Endothelial cell of umbilical vein (primary cell): ENCODE data around the gene ADAMTSL2. TPM values are rescaled to one million over a fixed set of nuclear protein-coding genes. Genes with fewer than 3 reads are reported as not detected.

Source experiments
- BruUV-seq: library from RNA; stranded (reverse); fragments of 400-500 nt; replicated peaks from 2 replicates; lab custom pipeline; 2021; lab: Mats Ljungman, UMichigan
- CTCF ChIA-PET: fragments of 300-600, 350-600 bp; sonication (Branson Sonifier 250); formaldehyde crosslinking; loops from one replicate; lab custom pipeline; 2021; ENCODE audit warnings: antibody characterized with exemption, inconsistent platforms; lab: Charles Lee
- POLR2A ChIA-PET: fragments of 300-600, 350-600 bp; sonication (Branson Sonifier 250); formaldehyde crosslinking; loops from one replicate; lab custom pipeline; 2021; ENCODE audit warnings: antibody characterized with exemption, inconsistent platforms; lab: Charles Lee
- DNase-seq: peaks from one replicate; pipeline ENCODE4 v3.0.0-alpha.2; 2011; ENCODE audit warnings: low read depth, low spot score
- FAIRE-seq: peaks from 2 replicates; lab custom pipeline; 2011; peaks lifted over from hg19 to GRCh38; lab: Jason Lieb, UNC
- H2AFZ ChIP-seq: 2 replicates; pipeline ENCODE4 v1.6.0; 2012; ENCODE audit warnings: low read depth, low read length, control low read depth, inconsistent platforms
- H3K27ac ChIP-seq: 2 replicates; pipeline ENCODE4 v1.5.1; 2011; ENCODE audit warnings: low read depth, mild to moderate bottlenecking, control low read depth, low read length, moderate library complexity; ENCODE audit not compliant: insufficient read depth
- H3K27me3 ChIP-seq, 2 experiments: 2 replicates each; pipeline versions ENCODE4 v1.6.0 to v1.6.1; 2011; ENCODE audit warnings: low read length in 2 of 2, mixed read lengths in 1 of 2; ENCODE audit not compliant: control insufficient read depth in 2 of 2, insufficient read depth in 2 of 2
- H3K36me3 ChIP-seq, 2 experiments: 2 replicates in 1 of 2; 3 replicates in 1 of 2; pipeline ENCODE4 v1.5.1; 2011; ENCODE audit warnings: low read length in 2 of 2, mild to moderate bottlenecking in 1 of 2, moderate library complexity in 1 of 2; ENCODE audit not compliant: control insufficient read depth in 2 of 2, insufficient read depth in 2 of 2; ENCODE audit errors: extremely low read depth in 1 of 2
- H3K4me1 ChIP-seq: 3 replicates; pipeline ENCODE4 v1.5.1; 2011; ENCODE audit warnings: mild to moderate bottlenecking, low read length; ENCODE audit not compliant: control insufficient read depth, insufficient read depth; ENCODE audit errors: extremely low read depth
- H3K4me2 ChIP-seq: 2 replicates; pipeline ENCODE4 v1.6.1; 2011; ENCODE audit warnings: low read length, control low read depth, mixed read lengths; ENCODE audit not compliant: insufficient read depth
- H3K4me3 ChIP-seq, 3 experiments: fragments of 200-600 bp in 1 of 3; sonication (generic), shearing (Covaris generic) in 1 of 3; replicated peaks in 1 of 3; 2 replicates each; pipeline ENCODE4 v1.5.1; 2011 to 2016; ENCODE audit warnings: control low read depth in 3 of 3, low read length in 3 of 3, mild to moderate bottlenecking in 2 of 3, inconsistent platforms in 1 of 3, low read depth in 1 of 3, moderate library complexity in 1 of 3; ENCODE audit not compliant: insufficient read depth in 1 of 3
- H3K79me2 ChIP-seq: 2 replicates; pipeline ENCODE4 v1.6.0; 2012; ENCODE audit warnings: low read length, inconsistent platforms; ENCODE audit not compliant: control insufficient read depth, insufficient read depth
- H3K9ac ChIP-seq: replicated peaks from 2 replicates; pipeline ENCODE3; 2011; ENCODE audit warnings: low read length, control low read depth; ENCODE audit not compliant: insufficient read depth; ENCODE audit errors: extremely low read depth
- H3K9me1 ChIP-seq: replicated peaks from 3 replicates; pipeline ENCODE4 v1.6.0; 2011; ENCODE audit warnings: mild to moderate bottlenecking, low read length; ENCODE audit not compliant: control insufficient read depth, insufficient read depth; ENCODE audit errors: extremely low read depth
- H3K9me3 ChIP-seq: replicated peaks from 2 replicates; pipeline ENCODE4 v1.5.1; 2012; ENCODE audit warnings: low read length, inconsistent platforms; ENCODE audit not compliant: control insufficient read depth, insufficient read depth
- H4K20me1 ChIP-seq: replicated peaks from 2 replicates; pipeline ENCODE3; 2011; ENCODE audit warnings: mild to moderate bottlenecking, low read length; ENCODE audit not compliant: control insufficient read depth, insufficient read depth; ENCODE audit errors: extremely low read depth
- EZH2 ChIP-seq: IDR thresholded peaks from 2 replicates; pipeline ENCODE4 v1.6.1; 2012; ENCODE audit warnings: borderline replicate concordance, low read depth, mild to moderate bottlenecking, moderate library complexity, low read length, inconsistent platforms; ENCODE audit not compliant: severe bottlenecking
- FOS ChIP-seq: IDR thresholded peaks from 2 replicates; pipeline ENCODE4 v1.6.1; 2011; ENCODE audit warnings: mild to moderate bottlenecking, low read length, moderate library complexity, borderline replicate concordance; ENCODE audit not compliant: insufficient read depth
- GATA2 ChIP-seq: IDR thresholded peaks from 2 replicates; pipeline ENCODE4 v1.7.0; 2011; ENCODE audit warnings: low read depth, mild to moderate bottlenecking, moderate library complexity, mixed read lengths, low read length; ENCODE audit not compliant: insufficient read length, insufficient read depth
- JUN ChIP-seq: IDR thresholded peaks from 2 replicates; pipeline ENCODE4 v1.6.1; 2011; ENCODE audit warnings: borderline replicate concordance, low read depth; ENCODE audit not compliant: insufficient read length, insufficient read depth
- MYC ChIP-seq: IDR thresholded peaks from one replicate; pipeline ENCODE4 v1.6.1; 2011; ENCODE audit warnings: mild to moderate bottlenecking, low read depth, low read length
- POLR2A ChIP-seq: IDR thresholded peaks from 2 replicates; pipeline ENCODE4 v1.6.1; 2012; ENCODE audit warnings: low read depth, mild to moderate bottlenecking, control low read depth, low read length
- POLR2AphosphoS5 ChIP-seq: IDR thresholded peaks from 2 replicates; pipeline ENCODE4 v1.6.1; 2012; ENCODE audit warnings: low read depth, mild to moderate bottlenecking, control low read depth, low read length, moderate library complexity; ENCODE audit not compliant: insufficient read depth
- dilution Hi-C: fragments of 300-500 bp; cut with MboI; formaldehyde crosslinking; loops from one replicate; pipeline ENCODE4 v1.15.0; 2019; ENCODE audit warnings: low sequenced_read_pairs; ENCODE audit not compliant: extremely low pct_ligation_motif_present
- intact Hi-C: fragments of 100-400 bp; cut with micrococcal nuclease; formaldehyde crosslinking; loops from one replicate; pipeline ENCODE4 v1.10.0; 2022
- polyA plus RNA-seq, 4 experiments: library from polyadenylated mRNA; depleted of rRNA in 3 of 4; stranded (reverse) in 3 of 4; unstranded in 1 of 4; fragments of >200 nt; gene quantifications; 2 replicates each; pipeline versions ENCODE4 v1.2.1 to v1.2.3, GENCODE V29; 2011 to 2012; ENCODE audit warnings: missing spikeins in 1 of 4
- total RNA-seq: library from RNA; stranded (reverse); gene quantifications from 2 replicates; pipeline ENCODE4 v1.2.3, GENCODE V29; 2021
- TF ChIP-seq, protein P1 (sequence below): IDR thresholded peaks from 2 replicates; pipeline ENCODE4 v1.6.1; 2011; ENCODE audit not compliant: insufficient read depth, insufficient read length
- TF ChIP-seq, protein P2 (sequence below), 2 donors: IDR thresholded peaks; 1 replicate in 1 of 2; 2 replicates in 1 of 2; pipeline ENCODE4 v1.5.1; 2011; ENCODE audit warnings: low read length in 2 of 2, mild to moderate bottlenecking in 2 of 2, moderate library complexity in 2 of 2, control low read depth in 1 of 2, inconsistent platforms in 1 of 2, low read depth in 1 of 2; ENCODE audit not compliant: insufficient read depth in 1 of 2; ENCODE audit errors: extremely low read depth in 1 of 2

ADAMTSL2 gene
- total and polyA plus RNA-seq, 2 donors (not counting 3 experiments of a cell fraction or from before 2014, with no cell fraction given), result not detected

- POLR2A ChIA-PET, result no interaction called here
- no peak overlapping the region for H3K27ac ChIP-seq
Measured at GRCh38 chr9:133538176-133538575, 3.7 kb downstream of the ADAMTSL2 start.

More at GRCh38 chr9:133538176-133538575, 3.7 kb downstream of the ADAMTSL2 start:
- no TSS peak for BruUV-seq
- H3K4me3 ChIP-seq, result no peak overlapping the region
- H4K20me1 ChIP-seq, result no peaks in the 10 kb centered on the region
- dilution Hi-C loops, result no loop called here
- DNase-seq (no peak), FAIRE-seq (no peak)
- no peaks in the 10 kb centered on the region for H3K4me1 ChIP-seq
- no peak overlapping the region for H2AFZ ChIP-seq
- TF ChIP-seq MYC (no peak), JUN (no peak), POLR2AphosphoS5 (no peak), GATA2 (no peak), FOS (no peak), POLR2A (no peak), EZH2 (no peak)
- TF ChIP-seq, protein P1, sequence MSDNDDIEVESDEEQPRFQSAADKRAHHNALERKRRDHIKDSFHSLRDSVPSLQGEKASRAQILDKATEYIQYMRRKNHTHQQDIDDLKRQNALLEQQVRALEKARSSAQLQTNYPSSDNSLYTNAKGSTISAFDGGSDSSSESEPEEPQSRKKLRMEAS, result no peak
- TF ChIP-seq, protein P2, sequence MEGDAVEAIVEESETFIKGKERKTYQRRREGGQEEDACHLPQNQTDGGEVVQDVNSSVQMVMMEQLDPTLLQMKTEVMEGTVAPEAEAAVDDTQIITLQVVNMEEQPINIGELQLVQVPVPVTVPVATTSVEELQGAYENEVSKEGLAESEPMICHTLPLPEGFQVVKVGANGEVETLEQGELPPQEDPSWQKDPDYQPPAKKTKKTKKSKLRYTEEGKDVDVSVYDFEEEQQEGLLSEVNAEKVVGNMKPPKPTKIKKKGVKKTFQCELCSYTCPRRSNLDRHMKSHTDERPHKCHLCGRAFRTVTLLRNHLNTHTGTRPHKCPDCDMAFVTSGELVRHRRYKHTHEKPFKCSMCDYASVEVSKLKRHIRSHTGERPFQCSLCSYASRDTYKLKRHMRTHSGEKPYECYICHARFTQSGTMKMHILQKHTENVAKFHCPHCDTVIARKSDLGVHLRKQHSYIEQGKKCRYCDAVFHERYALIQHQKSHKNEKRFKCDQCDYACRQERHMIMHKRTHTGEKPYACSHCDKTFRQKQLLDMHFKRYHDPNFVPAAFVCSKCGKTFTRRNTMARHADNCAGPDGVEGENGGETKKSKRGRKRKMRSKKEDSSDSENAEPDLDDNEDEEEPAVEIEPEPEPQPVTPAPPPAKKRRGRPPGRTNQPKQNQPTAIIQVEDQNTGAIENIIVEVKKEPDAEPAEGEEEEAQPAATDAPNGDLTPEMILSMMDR (IDR thresholded peaks at IDR 0.05; ENCODE audit: extremely low read depth in 1 of 2, insufficient read depth in 1 of 2, low read depth in 1 of 2, low read length in 2 of 2), result no peak
- no peaks in the 10 kb centered on the region for H3K9me3 ChIP-seq
- H3K27me3 ChIP-seq, result peaks cover 12 to 14% of the 10 kb centered on the region in 2 experiments
- intact Hi-C loops, result no loop called here
- H3K9ac ChIP-seq, result no peak overlapping the region
- no peak overlapping the region for H3K4me2 ChIP-seq
- H3K9me1 ChIP-seq, result no peaks in the 10 kb centered on the region
- no peaks in the 10 kb centered on the region for H3K79me2 ChIP-seq
- CTCF ChIA-PET, result no interaction called here
- no peaks in the 10 kb centered on the region for H3K36me3 ChIP-seq
